Measurements from ENCODE around the gene PTPN14.

GRCh38 chr1:214316593-214316992, 234.8 kb downstream of the PTPN14 start:
- no peak for TF ChIP-seq CTCF (IDR thresholded peaks at IDR 0.05; ENCODE audit: borderline replicate concordance, extremely low read depth, low read length, poor library complexity, severe bottlenecking)
- TF ChIP-seq EZH2 (IDR thresholded peaks at IDR 0.05; ENCODE audit: borderline replicate concordance, low read depth, low read length, severe bottlenecking), result no peak
